ENCODE data around the gene RRBP1.

DNA sequence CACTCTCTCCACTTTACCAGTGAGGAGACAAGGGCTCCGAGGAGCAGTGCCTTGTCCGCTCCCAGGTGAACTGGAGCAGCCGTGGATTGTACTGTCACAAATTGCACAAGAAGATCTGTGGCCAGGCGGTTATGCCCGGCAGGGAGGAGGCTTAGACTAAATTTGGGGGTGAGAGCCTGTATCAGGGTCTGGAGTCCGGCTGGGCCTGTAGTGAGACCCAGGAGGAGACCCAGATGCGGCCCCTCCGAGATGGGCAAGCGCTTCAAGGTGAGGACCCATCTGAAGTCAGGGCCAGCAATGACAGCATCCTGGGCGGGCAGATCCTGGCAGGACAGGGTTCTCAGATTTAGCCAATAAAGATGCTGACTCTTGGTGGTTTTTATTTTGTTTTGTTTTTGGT, 45.3 kb upstream of the RRBP1 start:
- TF ChIP-seq CTCF (IDR thresholded peaks at IDR 0.05) (no peak), POLR2A (IDR thresholded peaks at IDR 0.05) (no peak)

Measured in body of pancreas (tissue), 4 donors.